Calu3 (cell line): Measurements from ENCODE around the gene VPS26A. TPM values are rescaled to one million over a fixed set of nuclear protein-coding genes. Genes with fewer than 3 reads are reported as not detected.
A peak's percentile ranks its signal among the peaks of the same experiment; 100 is the strongest.
"Not testable (repeated sequence)": the region's sequence is repeated elsewhere in the genome, so short reads cannot be mapped to it uniquely, and the experiment has no call there.

Experiments used
- BruUV-seq: library from RNA; stranded (reverse); fragments of 400-500 nt; replicated peaks from 2 replicates; lab custom pipeline; 2021; lab: Mats Ljungman, UMichigan
- CTCF ChIA-PET: fragments of 300-600 bp; sonication (Branson Sonifier 250); formaldehyde crosslinking; loops from one replicate; lab custom pipeline; 2022; ENCODE audit warnings: antibody characterized with exemption; lab: Charles Lee
- DNase-seq: peaks from one replicate; pipeline ENCODE4 v3.0.0; 2022
- H3K27ac Mint-ChIP-seq: one replicate; pipeline ENCODE4 v1.8.0; 2022; ENCODE audit warnings: mixed read lengths; ENCODE audit not compliant: unreplicated experiment
- H3K27me3 Mint-ChIP-seq: one replicate; pipeline ENCODE4 v1.8.0; 2022; ENCODE audit warnings: mixed read lengths; ENCODE audit not compliant: unreplicated experiment
- H3K36me3 Mint-ChIP-seq: one replicate; pipeline ENCODE4 v1.8.0; 2022; ENCODE audit warnings: mild to moderate bottlenecking, moderate library complexity, mixed read lengths; ENCODE audit not compliant: insufficient read depth, unreplicated experiment
- H3K4me1 Mint-ChIP-seq: one replicate; pipeline ENCODE4 v1.8.0; 2022; ENCODE audit warnings: mild to moderate bottlenecking, low read depth, mixed read lengths; ENCODE audit not compliant: unreplicated experiment
- H3K4me3 Mint-ChIP-seq: one replicate; pipeline ENCODE4 v1.8.0; 2022; ENCODE audit warnings: mild to moderate bottlenecking, low read depth, moderate library complexity, mixed read lengths; ENCODE audit not compliant: unreplicated experiment
- H3K9me3 Mint-ChIP-seq: one replicate; pipeline ENCODE4 v1.8.0; 2022; ENCODE audit warnings: low read depth, mixed read lengths; ENCODE audit not compliant: unreplicated experiment
- intact Hi-C: fragments of 100-400 bp; cut with micrococcal nuclease; formaldehyde crosslinking; loops from one replicate; pipeline ENCODE4 v1.10.0; 2022; ENCODE audit not compliant: unreplicated experiment
- total RNA-seq: library from RNA; stranded (reverse); gene quantifications from 2 replicates; pipeline ENCODE4 v1.2.3, GENCODE V29; 2022
- TF ChIP-seq, protein P1 (sequence below): fragments of 200-600 bp; IDR thresholded peaks from one replicate; pipeline ENCODE4 v1.8.0; 2022; ENCODE audit warnings: antibody characterized with exemption; ENCODE audit not compliant: unreplicated experiment

The VPS26A gene
- total RNA-seq, 1 experiment from 2014 or later = 80.3 TPM

DNA sequence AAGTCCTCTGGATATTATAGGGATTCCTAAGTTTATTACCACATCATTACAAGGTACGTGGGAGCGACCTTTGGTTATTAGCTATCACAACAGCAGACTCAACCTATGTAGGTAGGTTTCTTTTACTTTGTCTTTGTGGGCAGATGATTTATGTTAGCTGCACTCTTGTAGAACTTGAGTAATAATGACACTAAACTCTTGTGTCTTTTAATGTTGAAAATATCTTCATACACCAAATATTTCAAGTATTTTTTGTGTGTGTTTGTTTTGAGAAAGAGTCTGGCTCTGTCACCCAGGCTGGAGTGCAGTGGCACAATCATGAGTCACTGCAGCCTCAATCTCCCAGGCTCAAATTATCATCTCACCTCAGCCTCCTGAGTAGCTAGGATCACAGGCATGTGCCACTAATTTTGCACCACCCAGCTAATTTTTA is 36.8 kb downstream of the VPS26A start:
- Mint-ChIP-seq H3K4me3 (no peak overlapping the region), H3K27me3 (no peaks in the 10 kb centered on the region), H3K27ac (no peak overlapping the region), H3K9me3 (no peaks in the 10 kb centered on the region), H3K4me1 (no peaks in the 10 kb centered on the region), H3K36me3 (peaks cover 13% of the 10 kb centered on the region)
- TF ChIP-seq, protein P1, sequence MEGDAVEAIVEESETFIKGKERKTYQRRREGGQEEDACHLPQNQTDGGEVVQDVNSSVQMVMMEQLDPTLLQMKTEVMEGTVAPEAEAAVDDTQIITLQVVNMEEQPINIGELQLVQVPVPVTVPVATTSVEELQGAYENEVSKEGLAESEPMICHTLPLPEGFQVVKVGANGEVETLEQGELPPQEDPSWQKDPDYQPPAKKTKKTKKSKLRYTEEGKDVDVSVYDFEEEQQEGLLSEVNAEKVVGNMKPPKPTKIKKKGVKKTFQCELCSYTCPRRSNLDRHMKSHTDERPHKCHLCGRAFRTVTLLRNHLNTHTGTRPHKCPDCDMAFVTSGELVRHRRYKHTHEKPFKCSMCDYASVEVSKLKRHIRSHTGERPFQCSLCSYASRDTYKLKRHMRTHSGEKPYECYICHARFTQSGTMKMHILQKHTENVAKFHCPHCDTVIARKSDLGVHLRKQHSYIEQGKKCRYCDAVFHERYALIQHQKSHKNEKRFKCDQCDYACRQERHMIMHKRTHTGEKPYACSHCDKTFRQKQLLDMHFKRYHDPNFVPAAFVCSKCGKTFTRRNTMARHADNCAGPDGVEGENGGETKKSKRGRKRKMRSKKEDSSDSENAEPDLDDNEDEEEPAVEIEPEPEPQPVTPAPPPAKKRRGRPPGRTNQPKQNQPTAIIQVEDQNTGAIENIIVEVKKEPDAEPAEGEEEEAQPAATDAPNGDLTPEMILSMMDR = no peak
- CTCF ChIA-PET = interaction anchor here (0.6 kb wide), 1 partner anchor 753 kb away, joined by 3 read pairs; no protein-coding TSS in a partner anchor
- intact Hi-C loops = no loop called here
- no peak for DNase-seq
- BruUV-seq = no TSS peak

GRCh38 chr10:69168493-69168892 is 44.5 kb downstream of the VPS26A start:
- no peak overlapping the region for H3K27ac Mint-ChIP-seq
- H3K9me3 Mint-ChIP-seq = no peaks in the 10 kb centered on the region
- TF ChIP-seq, protein P1 = no peak
- no peaks in the 10 kb centered on the region for H3K4me1 Mint-ChIP-seq
- intact Hi-C loops = no loop called here
- H3K27me3 Mint-ChIP-seq = no peaks in the 10 kb centered on the region
- DNase-seq = no peak
- CTCF ChIA-PET = no interaction called here
- no TSS peak for BruUV-seq
- no peak overlapping the region for H3K4me3 Mint-ChIP-seq
- peaks cover 47% of the 10 kb centered on the region for H3K36me3 Mint-ChIP-seq

DNA sequence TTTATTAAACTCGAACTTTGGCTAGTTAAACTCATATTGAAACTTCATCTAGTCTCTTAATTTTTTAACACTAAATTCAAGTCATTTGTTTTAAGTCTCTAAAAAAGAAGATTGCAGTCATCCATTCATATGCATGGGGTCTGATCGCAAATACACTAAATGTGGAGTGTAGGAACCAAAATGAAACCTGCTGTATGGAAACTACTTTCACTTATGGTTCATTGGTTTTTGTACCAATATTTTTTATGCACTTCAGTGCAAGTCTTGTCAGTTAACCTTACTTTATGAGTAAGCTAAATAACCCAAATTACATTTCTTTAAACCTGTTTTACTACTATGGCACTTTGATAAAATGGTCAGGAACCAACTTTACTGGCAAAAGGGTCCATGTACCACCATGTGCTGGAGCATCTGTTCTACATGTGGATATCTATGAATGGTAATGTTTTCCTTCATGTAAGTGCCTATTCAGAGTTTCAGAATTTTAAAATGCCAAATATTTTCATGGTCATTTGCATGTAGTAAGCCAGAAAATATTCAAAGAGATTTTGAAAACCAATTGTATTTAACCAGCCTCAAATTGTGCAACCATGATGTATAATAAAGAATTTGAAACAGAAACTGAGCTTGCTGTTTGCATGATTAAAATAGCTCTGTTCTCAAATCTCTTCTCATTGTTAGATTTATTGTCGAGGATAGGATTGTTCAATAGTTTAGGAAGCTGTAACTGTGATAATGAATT is 48.4 kb downstream of the VPS26A start:
- Mint-ChIP-seq H3K9me3 (no peaks in the 10 kb centered on the region), H3K27ac (no peak overlapping the region), H3K4me1 (no peaks in the 10 kb centered on the region), H3K36me3 (peaks cover 40% of the 10 kb centered on the region), H3K27me3 (no peaks in the 10 kb centered on the region), H3K4me3 (no peak overlapping the region)
- no peak for DNase-seq
- intact Hi-C loops = no loop called here
- TF ChIP-seq, protein P1 = no peak
- BruUV-seq = TSS peak; percentile 53
- CTCF ChIA-PET = no interaction called here

- CTCF ChIA-PET = interaction anchor here (1.1 kb wide), 1 partner anchor 9 kb away, joined by 3 read pairs; no protein-coding TSS in a partner anchor
- not testable (repeated sequence) for H3K27me3 Mint-ChIP-seq
Observed at GRCh38 chr10:69175326-69175725, 51.3 kb downstream of the VPS26A start.

DNA sequence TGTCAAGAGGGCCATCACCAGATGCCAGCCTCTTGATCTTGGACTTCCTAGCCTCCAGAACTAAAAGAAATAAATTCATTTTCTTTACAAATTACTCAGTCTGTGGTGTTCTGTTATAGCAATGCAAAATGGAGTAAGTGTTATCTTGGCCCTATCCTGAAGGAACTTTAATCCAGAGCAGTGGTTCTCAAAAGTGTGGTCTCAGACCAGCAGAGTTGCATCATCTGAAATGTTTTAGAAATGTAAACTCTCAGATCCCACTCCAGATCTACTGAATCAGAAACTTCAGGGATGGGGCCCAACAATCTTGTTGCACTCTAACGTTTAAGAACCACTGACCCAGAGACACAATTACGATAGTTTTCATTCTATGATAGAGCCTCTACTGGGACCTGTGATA is 52.8 kb downstream of the VPS26A start:
- TF ChIP-seq, protein P1 = no peak
- no peak overlapping the region for H3K4me3 Mint-ChIP-seq
- no peak overlapping the region for H3K27ac Mint-ChIP-seq

More at GRCh38 chr10:69175326-69175725, 51.3 kb downstream of the VPS26A start:
- DNase-seq, H3K4me1 Mint-ChIP-seq, H3K4me3 Mint-ChIP-seq, H3K9me3 Mint-ChIP-seq, BruUV-seq, H3K27ac Mint-ChIP-seq, intact Hi-C loops: not testable (repeated sequence)
- H3K36me3 Mint-ChIP-seq = peaks cover 38% of the 10 kb centered on the region

More for the DNA sequence above, 52.8 kb downstream of the VPS26A start:
- CTCF ChIA-PET = no interaction called here
- no peak for DNase-seq
- BruUV-seq = no TSS peak
- H3K9me3 Mint-ChIP-seq = no peaks in the 10 kb centered on the region
- H3K4me1 Mint-ChIP-seq = peaks cover 21% of the 10 kb centered on the region
- no peaks in the 10 kb centered on the region for H3K27me3 Mint-ChIP-seq
- intact Hi-C loops = no loop called here
- H3K36me3 Mint-ChIP-seq = peaks cover 34% of the 10 kb centered on the region
